Mesenchymal stem cell (in vitro differentiated cells and primary cell): ENCODE results near the gene NAPSA.
A peak's percentile ranks its signal among the peaks of the same experiment; 100 is the strongest.

Experiments
- DNase-seq: peaks from one replicate; pipeline ENCODE4 v3.0.0-alpha.2; 2013
- H2AFZ ChIP-seq: one replicate; pipeline ENCODE4 v1.6.1; 2013; ENCODE audit warnings: low read depth, mild to moderate bottlenecking, control low read depth, inconsistent platforms, low read length, moderate library complexity
- H2AK5ac ChIP-seq: 2 replicates; pipeline ENCODE4 v1.6.1; 2013; ENCODE audit warnings: low read length, moderate library complexity, mild to moderate bottlenecking, inconsistent platforms; ENCODE audit not compliant: severe bottlenecking
- H2BK120ac ChIP-seq: one replicate; pipeline ENCODE4 v1.6.1; 2013; ENCODE audit warnings: low read depth, mild to moderate bottlenecking, inconsistent platforms, low read length, moderate library complexity
- H2BK12ac ChIP-seq, 2 experiments: one replicate each; pipeline ENCODE4 v1.6.1; 2013; ENCODE audit warnings: inconsistent platforms in 2 of 2, low read length in 2 of 2, mild to moderate bottlenecking in 2 of 2, moderate library complexity in 2 of 2, control low read depth in 1 of 2
- H2BK15ac ChIP-seq: one replicate; pipeline ENCODE4 v1.6.1; 2013; ENCODE audit warnings: mild to moderate bottlenecking, low read depth, inconsistent platforms; ENCODE audit not compliant: poor library complexity, severe bottlenecking
- H2BK5ac ChIP-seq: 2 replicates; pipeline ENCODE4 v1.6.1; 2013; ENCODE audit warnings: low read depth, mild to moderate bottlenecking, low read length, control low read depth, inconsistent platforms; ENCODE audit not compliant: poor library complexity, severe bottlenecking
- H3K14ac ChIP-seq, 2 experiments: one replicate each; pipeline ENCODE4 v1.6.1; 2013; ENCODE audit warnings: inconsistent platforms in 2 of 2, low read length in 2 of 2, control low read depth in 1 of 2, mild to moderate bottlenecking in 1 of 2, moderate library complexity in 1 of 2
- H3K18ac ChIP-seq, 2 experiments: one replicate each; pipeline ENCODE4 v1.6.1; 2013; ENCODE audit warnings: inconsistent platforms in 2 of 2, low read length in 2 of 2, control low read depth in 1 of 2, low read depth in 1 of 2, mild to moderate bottlenecking in 1 of 2
- H3K23ac ChIP-seq, 2 experiments: one replicate each; pipeline ENCODE4 v1.6.1; 2013; ENCODE audit warnings: inconsistent platforms in 2 of 2, low read length in 2 of 2, mild to moderate bottlenecking in 2 of 2, moderate library complexity in 2 of 2, control low read depth in 1 of 2
- H3K27ac ChIP-seq: 2 replicates; pipeline ENCODE4 v1.5.1; 2013; ENCODE audit warnings: mild to moderate bottlenecking, moderate library complexity, low read length, control low read depth, inconsistent platforms; ENCODE audit not compliant: poor library complexity, severe bottlenecking
- H3K27me3 ChIP-seq, 2 experiments: 2 replicates each; pipeline versions ENCODE4 v1.6.1 to v1.7.0; 2013; ENCODE audit warnings: low read length in 2 of 2, mild to moderate bottlenecking in 2 of 2, moderate library complexity in 2 of 2, control low read depth in 1 of 2, inconsistent platforms in 1 of 2; ENCODE audit not compliant: control insufficient read depth in 1 of 2, insufficient read depth in 1 of 2
- H3K36me3 ChIP-seq, 2 experiments: 2 replicates each; pipeline versions ENCODE4 v1.6.1 to v1.7.0; 2013; ENCODE audit warnings: low read length in 2 of 2, control low read depth in 1 of 2, inconsistent platforms in 1 of 2, low read depth in 1 of 2, mild to moderate bottlenecking in 1 of 2; ENCODE audit not compliant: insufficient read depth in 2 of 2, control insufficient read depth in 1 of 2
- H3K4ac ChIP-seq, 2 experiments: one replicate each; pipeline ENCODE4 v1.6.1; 2013; ENCODE audit warnings: inconsistent platforms in 2 of 2, low read length in 2 of 2, mild to moderate bottlenecking in 2 of 2, moderate library complexity in 2 of 2, control low read depth in 1 of 2, low read depth in 1 of 2
- H3K4me1 ChIP-seq: 2 replicates; pipeline ENCODE4 v1.6.1; 2013; ENCODE audit warnings: low read depth, low read length, control low read depth; ENCODE audit not compliant: control insufficient read depth, insufficient read depth
- H3K4me2 ChIP-seq: 2 replicates; pipeline ENCODE4 v1.6.1; 2013; ENCODE audit warnings: low read length, mild to moderate bottlenecking, inconsistent platforms; ENCODE audit not compliant: poor library complexity, severe bottlenecking
- H3K4me3 ChIP-seq, 2 experiments: 2 replicates each; pipeline versions ENCODE4 v1.5.1 to v1.7.0; 2013; ENCODE audit warnings: low read length in 2 of 2, mild to moderate bottlenecking in 2 of 2, control low read depth in 1 of 2, low read depth in 1 of 2; ENCODE audit not compliant: insufficient read depth in 1 of 2
- H3K79me1 ChIP-seq: replicated peaks from 2 replicates; pipeline ENCODE4 v1.6.1; 2013; ENCODE audit warnings: mild to moderate bottlenecking, control low read depth, low read length, inconsistent platforms; ENCODE audit not compliant: poor library complexity, severe bottlenecking
- H3K9ac ChIP-seq: 2 replicates; pipeline ENCODE4 v1.7.0; 2013; ENCODE audit warnings: mild to moderate bottlenecking, low read length, moderate library complexity
- H3K9me3 ChIP-seq: 2 replicates; pipeline ENCODE4 v1.7.0; 2013; ENCODE audit warnings: mild to moderate bottlenecking, low read length; ENCODE audit not compliant: control insufficient read depth
- H4K8ac ChIP-seq: one replicate; pipeline ENCODE4 v1.6.1; 2013; ENCODE audit warnings: inconsistent platforms, mild to moderate bottlenecking, low read length, moderate library complexity
- H4K91ac ChIP-seq: one replicate; pipeline ENCODE4 v1.6.1; 2013; ENCODE audit warnings: mild to moderate bottlenecking, low read length, inconsistent platforms
- WGBS: methylation state at CpG from one replicate; pipeline ENCODE4 v1.1.7; 2013; ENCODE audit warnings: mixed read lengths; 5-methylcytosine and 5-hydroxymethylcytosine counted together

The NAPSA gene

GRCh38 chr19:50333235-50333736 is 32.2 kb downstream of the NAPSA start:
- DNase-seq = peak; percentile 41
- Histone ChIP-seq H3K9ac (peak overlapping the region; percentile 19), H2BK12ac (no peak overlapping the region), H3K27ac (no peak overlapping the region), H3K27me3 (peaks cover 29 to 43% of the 10 kb centered on the region in 2 experiments), H3K18ac (no peak overlapping the region), H4K91ac (no peak overlapping the region), H2AK5ac (no peak overlapping the region), H3K23ac (no peak overlapping the region), H3K79me1 (no peaks in the 10 kb centered on the region), H3K4ac (no peak overlapping the region), H3K4me2 (no peak overlapping the region), H3K36me3 (no peaks in the 10 kb centered on the region), H3K14ac (no peak overlapping the region), H2BK5ac (no peak overlapping the region), H2AFZ (no peak overlapping the region), H4K8ac (no peak overlapping the region), H2BK120ac (no peak overlapping the region), H3K9me3 (no peaks in the 10 kb centered on the region), H3K4me1 (no peaks in the 10 kb centered on the region), H2BK15ac (no peak overlapping the region), H3K4me3 (peak overlapping the region in 1 of 2 experiments; percentile 76)
- 7% methylated on average over 31 of the region's 34 CpGs for WGBS

GRCh38 chr19:50332244-50333038 is 33.0 kb downstream of the NAPSA start:
- 15% methylated on average over 16 of the region's 20 CpGs for WGBS
- H2AFZ ChIP-seq = no peak overlapping the region
- no peak overlapping the region for H3K27ac ChIP-seq
- no peaks in the 10 kb centered on the region for H3K36me3 ChIP-seq
- H2BK12ac ChIP-seq = no peak overlapping the region
- no peak overlapping the region for H2BK120ac ChIP-seq
- no peak overlapping the region for H3K4me2 ChIP-seq
- H2BK15ac ChIP-seq = no peak overlapping the region
- no peak overlapping the region for H4K91ac ChIP-seq
- H3K23ac ChIP-seq = no peak overlapping the region
- H3K4ac ChIP-seq = no peak overlapping the region
- no peak overlapping the region for H3K14ac ChIP-seq
- H3K9ac ChIP-seq = no peak overlapping the region
- H2BK5ac ChIP-seq = no peak overlapping the region
- H3K4me3 ChIP-seq = no peak overlapping the region
- H4K8ac ChIP-seq = no peak overlapping the region
- H3K18ac ChIP-seq = no peak overlapping the region
- H2AK5ac ChIP-seq = no peak overlapping the region
- no peak for DNase-seq
- H3K4me1 ChIP-seq = no peaks in the 10 kb centered on the region
- H3K27me3 ChIP-seq = peaks cover 34 to 48% of the 10 kb centered on the region in 2 experiments
- H3K79me1 ChIP-seq = no peaks in the 10 kb centered on the region
- no peaks in the 10 kb centered on the region for H3K9me3 ChIP-seq

- H3K9ac ChIP-seq = no peak overlapping the region
- H3K4me1 ChIP-seq = no peaks in the 10 kb centered on the region
- no peak overlapping the region for H3K23ac ChIP-seq
- no peaks in the 10 kb centered on the region for H3K79me1 ChIP-seq
- H3K4ac ChIP-seq = no peak overlapping the region
- H2BK5ac ChIP-seq = no peak overlapping the region
- no peak overlapping the region for H3K4me2 ChIP-seq
- no peak overlapping the region for H3K14ac ChIP-seq
- no peak for DNase-seq
- H2BK15ac ChIP-seq = no peak overlapping the region
- H3K9me3 ChIP-seq = no peaks in the 10 kb centered on the region
- H3K4me3 ChIP-seq = no peak overlapping the region
- H3K36me3 ChIP-seq = no peaks in the 10 kb centered on the region
- no peak overlapping the region for H2AFZ ChIP-seq
- no CpG with 5 or more reads among the region's 2 CpGs for WGBS
- H4K8ac ChIP-seq = no peak overlapping the region
- peaks cover 39 to 52% of the 10 kb centered on the region in 2 experiments for H3K27me3 ChIP-seq
- H3K27ac ChIP-seq = no peak overlapping the region
- H2AK5ac ChIP-seq = no peak overlapping the region
- no peak overlapping the region for H3K18ac ChIP-seq
- no peak overlapping the region for H2BK120ac ChIP-seq
- H4K91ac ChIP-seq = no peak overlapping the region
- H2BK12ac ChIP-seq = no peak overlapping the region
These were observed 33.5 kb downstream of the NAPSA start for GRCh38 chr19:50331994-50332243.

- Histone ChIP-seq H4K8ac (no peak overlapping the region), H3K14ac (no peak overlapping the region), H2BK15ac (no peak overlapping the region), H3K9me3 (no peaks in the 10 kb centered on the region), H2BK12ac (no peak overlapping the region), H2BK5ac (no peak overlapping the region), H3K9ac (no peak overlapping the region), H3K23ac (no peak overlapping the region), H3K4me3 (no peak overlapping the region), H3K4me2 (no peak overlapping the region), H2BK120ac (no peak overlapping the region), H4K91ac (no peak overlapping the region), H2AK5ac (no peak overlapping the region), H2AFZ (no peak overlapping the region), H3K4ac (no peak overlapping the region), H3K27ac (no peak overlapping the region), H3K18ac (no peak overlapping the region), H3K79me1 (no peaks in the 10 kb centered on the region), H3K27me3 (peaks cover 44 to 55% of the 10 kb centered on the region in 2 experiments), H3K36me3 (no peaks in the 10 kb centered on the region), H3K4me1 (no peaks in the 10 kb centered on the region)
- WGBS = 22% methylated on average over 10 of the region's 10 CpGs
- no peak for DNase-seq
These were observed 34.0 kb downstream of the NAPSA start for GRCh38 chr19:50331221-50331993.
